Measurements from ENCODE around the gene SH3BP2. TPM values are rescaled to one million over a fixed set of nuclear protein-coding genes. Genes with fewer than 3 reads are reported as not detected.
A peak's percentile ranks its signal among the peaks of the same experiment; 100 is the strongest.

The SH3BP2 gene
- total RNA-seq, 2 donors from 2014 or later: 28.3 to 28.5 TPM

GRCh38 chr4:2798399-2799223 lies 5.7 kb downstream of the SH3BP2 start:
- DNase-seq (peak; percentile 83), ATAC-seq (peak; percentile 8 to 10)
- intact Hi-C loops (cut with DNase I): no loop called here

- ATAC-seq: no peak
- intact Hi-C loops (cut with DNase I): no loop called here
- peak; percentile 41 for DNase-seq
Measured at GRCh38 chr4:2799224-2799911, 6.5 kb downstream of the SH3BP2 start.

- peak; percentile 46 for DNase-seq
- peak; percentile 7 to 16 for ATAC-seq
- intact Hi-C loops (cut with DNase I): no loop called here
Measured at GRCh38 chr4:2799971-2800690, 7.2 kb downstream of the SH3BP2 start.

GRCh38 chr4:2800691-2801596 lies 8.1 kb downstream of the SH3BP2 start:
- ATAC-seq (peak; percentile 75 to 76), DNase-seq (peak; percentile 83)
- intact Hi-C loops (cut with DNase I): no loop called here

GRCh38 chr4:2802618-2803531 lies 10.0 kb downstream of the SH3BP2 start:
- intact Hi-C loops (cut with DNase I): no loop called here
- no peak for ATAC-seq
- DNase-seq: peak; percentile 20

GRCh38 chr4:2803624-2804448 lies 11.0 kb downstream of the SH3BP2 start:
- intact Hi-C loops (cut with DNase I): no loop called here
- ATAC-seq (no peak), DNase-seq (peak; percentile 46)

- intact Hi-C loops (cut with DNase I): no loop called here
- peak; percentile 19 for DNase-seq
- ATAC-seq: no peak
Measured at GRCh38 chr4:2804449-2804972, 11.6 kb downstream of the SH3BP2 start.

- ATAC-seq: no peak
- peak; percentile 13 for DNase-seq
- intact Hi-C loops (cut with DNase I): no loop called here
Measured at GRCh38 chr4:2804973-2805501, 12.2 kb downstream of the SH3BP2 start.

GRCh38 chr4:2805712-2806389 lies 13.0 kb downstream of the SH3BP2 start:
- DNase-seq: peak; percentile 82
- intact Hi-C loops (cut with DNase I): no loop called here
- ATAC-seq: peak; percentile 5 to 32

- ATAC-seq: peak; percentile 46 to 69
- DNase-seq: peak; percentile 80
- intact Hi-C loops (cut with DNase I): no loop called here
Measured at GRCh38 chr4:2806390-2807355, 13.8 kb downstream of the SH3BP2 start.

GRCh38 chr4:2807571-2807970 lies 14.7 kb downstream of the SH3BP2 start:
- ATAC-seq (no peak), DNase-seq (no peak)
- intact Hi-C loops (cut with DNase I): no loop called here

GRCh38 chr4:2808001-2808400 lies 15.1 kb downstream of the SH3BP2 start:
- intact Hi-C loops (cut with DNase I): no loop called here
- no peak for DNase-seq
- ATAC-seq: no peak

GRCh38 chr4:2809610-2810180 lies 16.8 kb downstream of the SH3BP2 start:
- intact Hi-C loops (cut with DNase I): no loop called here
- no peak for DNase-seq
- no peak for ATAC-seq

GRCh38 chr4:2810388-2810787 lies 17.5 kb downstream of the SH3BP2 start:
- intact Hi-C loops (cut with DNase I): no loop called here
- no peak for ATAC-seq

More at GRCh38 chr4:2810388-2810787, 17.5 kb downstream of the SH3BP2 start:
- DNase-seq: no peak
